Activated T-cell treated with anti-CD3 and anti-CD28 coated beads for 1 hour (primary cell): ENCODE results near the gene MALRD1.

ENCODE experiments used
- DNase-seq: peaks from one replicate; pipeline ENCODE4 v3.0.0-alpha.2; 2020; ENCODE audit warnings: low read depth

The MALRD1 gene

DNA sequence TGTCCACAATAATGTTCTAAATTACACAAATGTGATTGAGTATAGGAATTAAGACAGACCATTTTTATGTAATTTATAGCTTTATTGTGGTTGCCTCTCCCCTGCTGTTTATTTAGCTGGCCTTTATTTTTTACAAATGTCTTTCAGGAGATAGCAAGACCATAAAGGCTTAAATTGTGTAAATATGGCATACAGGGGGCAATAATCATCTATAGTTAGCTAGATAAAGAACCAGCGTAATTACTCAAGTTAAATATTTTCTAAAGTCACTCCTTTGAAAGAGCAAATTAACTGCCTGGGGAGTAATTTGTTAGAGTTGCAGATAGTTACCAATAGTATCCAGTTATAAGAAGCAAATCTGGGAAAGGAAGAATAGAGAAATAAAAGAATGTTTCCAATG is at the start of gene MALRD1:
MALRD1 (plus strand) TSS at position 313 of the 400 bp plus-strand sequence. CDS start 138 bp downstream, outside the sequence.
- no peak for DNase-seq

DNA sequence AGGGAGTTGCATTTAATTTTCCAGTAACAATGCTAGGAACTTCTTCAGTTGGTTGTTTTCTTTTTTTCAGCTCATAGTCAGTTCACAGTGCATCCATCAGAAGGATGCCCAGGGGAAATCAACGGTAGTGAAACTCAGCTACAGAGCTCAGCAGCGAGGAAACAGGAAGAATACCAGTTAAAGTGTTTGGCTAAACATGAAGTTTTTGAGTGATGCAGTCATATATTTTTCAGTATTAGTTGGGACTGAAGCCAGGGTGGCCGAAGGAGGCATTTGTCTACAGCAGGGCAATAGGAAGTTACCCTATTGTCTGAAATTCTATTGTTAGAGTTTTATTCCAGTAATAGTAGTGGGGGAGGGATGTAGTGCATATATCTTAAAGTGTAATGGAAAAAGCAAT is 45.3 kb upstream of the MALRD1 start:
- no peak for DNase-seq

DNA sequence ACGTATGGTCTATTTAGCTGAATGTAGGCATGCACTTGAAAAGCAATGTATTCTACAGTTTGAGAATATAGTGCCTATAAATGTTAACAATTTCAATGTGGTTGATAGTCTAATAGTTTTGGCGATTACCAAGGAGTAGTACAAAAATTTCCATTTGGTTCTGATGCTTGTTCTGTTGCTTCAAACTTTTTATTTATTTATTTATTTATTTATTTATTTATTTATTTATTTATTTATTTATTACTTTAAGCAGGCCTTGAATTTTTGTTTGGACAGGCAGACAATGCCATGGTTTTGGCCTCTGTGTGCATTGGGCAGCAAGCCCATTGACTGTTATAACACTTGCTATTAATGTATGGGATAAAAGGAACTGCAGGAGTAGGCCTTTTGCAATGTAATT is 36.5 kb upstream of the MALRD1 start:
- DNase-seq = no peak

DNA sequence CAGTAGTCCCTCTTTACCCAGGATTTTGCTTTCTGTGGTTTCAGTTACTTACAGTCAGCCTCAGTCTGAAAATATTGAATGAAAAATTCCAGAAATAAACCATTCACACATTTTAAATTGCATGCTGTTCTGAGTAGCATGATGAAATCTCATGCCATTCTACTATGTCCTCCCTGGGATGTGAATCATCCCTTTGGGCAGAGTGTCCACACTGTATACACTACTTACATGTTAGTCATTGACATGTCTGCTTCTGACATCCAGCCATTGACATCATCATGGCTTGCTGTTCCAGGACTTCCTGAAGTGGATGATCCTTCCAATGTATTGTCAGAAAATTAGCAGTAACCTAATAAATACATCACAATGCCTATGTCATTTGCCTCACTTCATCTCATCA is 34.6 kb upstream of the MALRD1 start:
- no peak for DNase-seq

DNA sequence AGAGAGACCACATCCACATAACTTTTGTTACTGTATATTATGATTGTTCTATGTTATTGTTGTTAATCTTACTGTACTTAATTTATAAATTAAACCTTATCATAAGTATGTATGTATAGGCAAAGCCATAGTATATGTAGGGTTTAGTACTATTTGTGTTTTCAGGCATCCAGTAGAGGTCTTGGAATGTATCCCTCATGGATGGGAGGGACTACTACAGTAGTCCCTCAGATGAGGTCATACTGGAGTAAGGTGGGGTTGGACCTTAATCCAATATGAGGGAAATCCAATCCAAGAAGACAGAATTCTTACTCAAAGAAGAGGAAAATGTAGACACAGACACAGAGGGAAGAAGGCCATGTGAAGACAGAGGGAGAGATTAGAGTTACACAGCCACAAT is 34.1 kb upstream of the MALRD1 start:
- no peak for DNase-seq

DNA sequence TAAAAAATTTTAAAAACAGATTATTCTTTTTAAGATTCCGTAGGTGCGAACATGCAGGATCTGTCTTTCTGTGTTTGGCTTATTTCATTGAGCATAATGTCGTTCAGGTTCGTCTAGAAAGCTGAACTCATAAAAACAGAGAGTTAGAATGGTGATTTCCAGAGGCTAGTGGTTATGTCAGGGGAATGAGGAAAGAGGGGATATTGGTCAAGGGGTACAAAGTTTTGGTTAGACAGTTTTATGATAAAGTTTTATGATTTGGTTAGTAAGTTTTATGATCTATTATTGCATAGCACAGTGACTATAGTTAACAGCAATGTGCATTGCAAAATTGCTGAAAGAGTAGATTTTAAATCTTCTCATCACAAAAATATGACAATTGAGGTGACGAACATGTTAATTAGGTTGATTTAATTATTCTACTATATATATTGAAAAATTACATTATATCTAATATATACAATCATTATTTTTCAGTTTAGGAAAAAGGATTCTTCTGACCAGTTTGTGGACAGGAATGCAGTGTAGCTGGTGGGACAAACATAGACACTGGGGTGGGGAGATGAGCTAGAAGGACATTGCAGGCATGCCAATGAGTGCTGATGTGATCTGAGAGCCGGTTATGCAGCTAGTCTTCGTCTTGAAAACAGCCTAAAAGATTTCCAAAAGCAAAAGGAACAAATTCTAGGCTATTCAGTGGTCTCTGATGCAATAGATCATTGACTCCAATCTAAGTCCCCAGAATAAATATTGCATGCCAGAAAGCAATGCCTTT is 31.3 kb upstream of the MALRD1 start:
- DNase-seq = no peak

DNA sequence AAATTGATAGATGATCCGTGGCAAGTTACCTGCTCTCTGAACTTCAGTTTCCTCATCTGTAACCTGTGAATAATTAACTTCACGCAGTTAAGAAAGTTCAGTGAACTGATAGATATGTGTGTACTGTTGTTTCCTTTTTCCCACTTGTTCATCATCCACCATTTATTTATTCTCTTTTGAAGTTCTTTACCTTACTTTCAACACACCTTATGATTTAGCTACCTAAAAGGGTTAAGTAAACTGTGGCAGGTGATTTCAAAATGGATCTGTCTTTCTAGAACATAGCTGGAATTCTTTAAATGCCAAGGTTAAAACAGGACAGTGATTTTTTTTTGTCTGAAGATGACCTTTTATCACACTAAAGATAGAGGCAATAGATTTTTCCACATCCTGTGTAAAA is 27.4 kb upstream of the MALRD1 start:
- DNase-seq = no peak

DNA sequence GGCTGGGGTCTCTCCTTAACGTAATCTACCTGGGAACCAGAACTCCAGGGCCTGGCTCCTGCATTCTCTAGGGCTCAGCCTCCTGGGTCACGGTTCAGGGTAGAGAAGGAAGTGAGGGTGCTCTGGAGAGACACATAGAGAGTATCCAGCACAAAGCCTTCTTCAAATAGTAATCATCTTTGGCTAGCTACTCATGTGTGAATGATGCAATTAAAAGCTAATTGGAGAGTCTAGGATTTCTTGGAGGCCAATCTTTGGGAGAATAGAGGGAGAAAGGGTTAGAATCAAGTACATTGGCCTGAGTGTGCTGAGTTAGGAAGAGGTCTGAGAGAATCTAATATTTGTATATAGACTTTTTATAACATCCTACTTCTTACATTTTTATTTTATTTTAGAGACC is 24.0 kb upstream of the MALRD1 start:
- no peak for DNase-seq

DNA sequence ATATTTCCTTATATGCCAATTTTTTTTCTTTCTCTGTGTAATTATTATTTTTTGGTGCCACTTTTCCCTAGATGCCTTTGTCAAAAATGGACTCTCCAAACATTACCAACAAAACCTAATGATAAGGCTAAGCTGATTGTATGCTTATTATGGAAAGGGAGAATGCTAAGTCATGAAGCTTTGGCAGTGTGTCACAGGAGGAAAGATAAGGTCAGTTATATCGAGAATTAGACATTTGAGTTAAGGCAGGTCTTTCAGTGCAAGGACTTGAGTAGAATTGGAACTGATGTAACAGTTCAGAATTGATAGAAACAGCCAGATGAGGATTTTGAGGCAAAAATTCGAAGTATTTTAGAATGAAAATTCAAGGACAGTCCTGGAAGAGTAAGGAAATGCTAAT is 16.8 kb upstream of the MALRD1 start:
- no peak for DNase-seq

DNA sequence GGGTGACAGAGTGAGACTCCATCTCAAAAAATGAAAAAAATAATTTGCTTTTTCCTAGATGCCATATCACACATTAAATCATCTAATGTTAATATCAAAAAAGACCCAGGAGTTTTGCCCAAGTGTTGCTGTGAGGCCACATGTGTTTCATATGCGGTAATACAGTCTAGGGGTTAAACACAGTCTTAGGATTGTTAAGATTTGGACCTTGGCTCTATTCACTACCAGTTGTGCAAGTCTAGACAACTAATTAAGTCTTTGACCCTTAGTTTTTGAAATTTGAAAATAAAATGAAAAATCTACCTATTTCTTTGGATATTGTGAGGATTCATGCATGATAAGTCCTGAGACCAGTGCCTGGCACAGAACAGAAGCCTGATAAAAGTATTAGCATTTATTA is 14.9 kb upstream of the MALRD1 start:
- DNase-seq = no peak

DNA sequence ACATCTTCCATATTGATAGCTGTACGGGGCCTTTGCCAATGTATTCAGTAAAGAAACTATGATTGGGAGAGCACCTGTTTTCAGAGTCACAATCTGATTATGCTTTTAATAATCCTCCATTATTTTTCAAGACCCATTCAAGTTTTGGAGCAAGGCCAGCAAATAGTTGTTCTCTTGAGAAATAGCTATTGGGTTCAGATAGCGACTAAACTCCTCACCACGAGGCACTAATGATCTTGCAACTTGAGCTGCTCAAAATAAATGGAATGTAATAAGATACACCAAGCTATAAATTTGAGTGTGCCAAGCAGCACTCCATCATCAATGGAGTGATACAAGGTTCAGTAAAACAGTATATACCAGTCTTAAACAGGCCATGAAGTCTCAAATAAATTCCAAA is 7.4 kb upstream of the MALRD1 start:
- no peak for DNase-seq

DNA sequence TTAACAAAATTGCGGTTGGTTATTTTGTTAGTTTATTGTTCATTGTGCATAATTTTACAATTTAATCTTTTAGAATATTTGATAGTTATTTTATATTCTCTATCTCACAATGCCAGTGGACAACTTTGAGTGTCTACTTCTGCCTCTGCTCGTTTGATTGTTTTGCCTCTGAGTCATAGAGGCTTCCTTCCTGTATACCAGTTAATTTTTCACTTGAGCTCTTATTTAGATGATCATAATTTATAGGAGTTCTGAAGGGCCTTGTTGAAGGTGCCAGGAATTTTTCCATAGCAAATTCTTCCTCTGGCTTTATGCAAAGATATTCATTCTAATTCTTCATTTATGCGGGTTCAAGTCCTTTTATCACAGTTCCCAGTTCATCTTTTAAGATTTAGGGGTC is 5.2 kb upstream of the MALRD1 start:
- DNase-seq = no peak

DNA sequence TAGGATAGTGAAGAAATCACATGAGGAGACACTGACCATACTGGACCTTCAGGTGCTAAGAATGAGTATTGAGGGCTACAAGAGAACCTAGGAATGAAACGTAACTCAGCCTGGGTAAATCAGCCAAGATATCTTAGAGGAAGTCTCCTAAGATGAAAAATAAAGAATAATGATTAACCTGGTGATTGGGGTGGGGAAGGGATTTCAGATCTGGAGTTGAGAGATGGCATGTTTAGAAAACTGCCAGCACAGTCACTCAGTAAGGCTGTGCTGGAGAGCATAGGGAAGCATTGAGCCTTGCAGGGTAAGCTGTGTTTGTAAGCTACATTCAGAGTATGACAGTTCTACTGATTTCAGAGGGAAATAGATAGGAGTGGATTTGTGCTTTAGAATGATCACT is 1.9 kb upstream of the MALRD1 start:
- DNase-seq = no peak

DNA sequence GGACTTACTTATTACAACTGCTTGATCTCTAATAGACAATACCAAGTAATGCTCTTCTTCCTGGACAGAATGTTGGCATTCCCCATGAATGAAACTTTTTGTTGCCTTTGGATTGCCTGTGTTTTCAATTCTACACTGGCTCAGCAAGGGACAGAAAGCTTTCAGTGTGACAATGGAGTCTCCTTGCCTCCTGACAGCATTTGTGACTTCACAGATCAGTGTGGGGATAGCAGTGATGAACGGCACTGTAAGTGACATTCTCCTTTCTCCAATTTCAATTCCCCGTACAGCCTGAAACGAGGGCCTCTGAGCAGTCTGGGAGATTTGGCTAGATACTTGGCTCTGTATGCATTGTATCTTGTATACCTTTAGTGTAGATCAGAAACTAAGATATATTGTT is 290 bp downstream of the MALRD1 start:
- no peak for DNase-seq

DNA sequence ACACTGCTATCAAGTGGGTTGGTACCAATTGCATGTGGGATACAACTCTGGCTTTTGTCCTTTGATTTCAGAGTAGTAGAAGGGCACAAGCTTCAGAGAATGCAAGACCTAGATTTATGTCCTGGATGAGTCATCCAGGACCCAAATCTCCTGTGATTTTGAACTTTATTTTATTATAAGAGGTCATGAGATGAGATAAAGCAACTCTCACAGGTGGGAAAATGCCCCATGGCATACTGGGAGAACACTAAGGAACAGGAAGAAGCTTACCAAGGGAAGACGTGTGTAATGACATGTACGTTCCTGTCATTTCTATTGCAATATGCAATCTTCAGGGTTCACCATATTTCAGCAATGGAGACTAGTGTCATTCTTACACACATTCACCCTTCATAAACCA is 966 bp downstream of the MALRD1 start:
- DNase-seq = no peak

DNA sequence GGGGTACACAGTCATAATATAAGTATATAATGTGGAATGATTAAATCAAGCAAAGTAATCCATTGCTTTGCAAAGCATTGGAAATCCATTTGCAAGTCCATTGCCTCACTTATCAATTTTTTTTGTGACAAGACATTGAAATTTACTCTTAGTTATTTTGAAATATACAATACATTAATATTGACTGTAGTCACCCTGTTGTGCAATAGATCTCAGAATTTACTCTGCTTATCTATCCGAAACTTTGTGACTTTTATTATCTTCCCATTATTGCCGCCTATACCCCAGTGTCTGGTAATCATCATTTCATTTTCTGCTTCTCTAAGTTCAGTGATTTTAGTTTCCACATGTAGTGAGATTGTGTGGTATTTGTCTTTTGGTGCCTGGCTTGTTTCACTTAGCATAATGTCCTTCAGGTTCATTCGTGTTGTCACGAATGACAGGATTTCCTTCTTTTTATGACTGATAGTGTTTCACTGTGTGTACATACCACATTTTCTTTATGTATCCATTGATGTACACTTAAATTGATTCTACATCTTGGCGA is 5.8 kb downstream of the MALRD1 start:
- no peak for DNase-seq

DNA sequence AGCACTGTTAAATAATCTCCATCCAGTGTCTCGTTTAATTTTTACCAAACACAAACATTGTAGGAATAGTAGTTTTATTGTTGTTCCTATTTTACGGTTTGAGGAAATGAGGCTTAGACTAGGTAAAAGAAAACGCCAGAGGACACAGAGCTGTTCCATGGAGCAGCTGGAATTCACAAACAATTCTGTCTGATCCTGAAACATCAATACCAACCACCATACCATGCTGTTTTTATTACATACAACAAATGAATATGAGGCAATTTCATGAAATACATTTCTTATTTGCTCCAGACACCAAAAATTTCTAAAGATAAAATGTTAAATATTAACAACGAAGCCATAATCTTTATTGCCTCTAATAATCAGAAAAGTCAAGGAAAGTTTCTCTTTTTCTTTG is 9.4 kb downstream of the MALRD1 start:
- DNase-seq = no peak

DNA sequence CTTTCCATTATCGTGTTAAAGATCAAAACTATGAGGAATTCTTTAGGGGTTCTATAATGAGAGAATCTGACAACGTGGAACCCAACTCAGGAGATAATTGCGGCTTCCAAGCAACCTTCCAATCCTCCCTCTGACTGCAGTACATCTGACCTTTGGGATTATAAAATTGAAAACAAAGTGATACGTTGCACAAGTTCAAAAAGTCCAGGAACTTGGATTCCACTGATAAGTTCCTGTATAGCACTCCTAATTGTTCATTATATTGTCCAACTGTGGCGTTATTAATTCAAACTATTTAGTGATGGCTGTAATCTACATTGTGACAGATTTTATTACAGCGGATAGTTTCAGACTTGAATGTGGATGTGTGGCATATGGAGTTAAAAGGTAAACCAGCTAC is 15.4 kb downstream of the MALRD1 start:
- DNase-seq = no peak

DNA sequence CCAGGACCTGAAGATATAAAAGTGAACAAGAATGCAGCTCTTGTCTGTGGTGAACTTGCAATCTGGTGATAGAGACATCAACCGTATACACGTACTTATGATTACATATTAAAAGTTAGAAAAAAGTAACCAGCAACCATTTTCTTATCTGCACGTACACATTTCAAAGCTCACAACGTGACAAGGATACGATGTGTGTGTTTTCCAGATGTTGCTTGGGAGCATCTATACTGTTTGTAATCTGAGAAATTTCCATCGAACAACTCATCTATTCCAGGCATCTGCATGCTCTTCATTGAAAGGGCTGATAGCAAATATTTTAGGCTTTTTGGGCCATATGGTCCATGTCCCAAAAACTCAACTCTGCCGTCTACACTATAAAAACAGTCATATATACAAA is 23.3 kb downstream of the MALRD1 start:
- DNase-seq = no peak

DNA sequence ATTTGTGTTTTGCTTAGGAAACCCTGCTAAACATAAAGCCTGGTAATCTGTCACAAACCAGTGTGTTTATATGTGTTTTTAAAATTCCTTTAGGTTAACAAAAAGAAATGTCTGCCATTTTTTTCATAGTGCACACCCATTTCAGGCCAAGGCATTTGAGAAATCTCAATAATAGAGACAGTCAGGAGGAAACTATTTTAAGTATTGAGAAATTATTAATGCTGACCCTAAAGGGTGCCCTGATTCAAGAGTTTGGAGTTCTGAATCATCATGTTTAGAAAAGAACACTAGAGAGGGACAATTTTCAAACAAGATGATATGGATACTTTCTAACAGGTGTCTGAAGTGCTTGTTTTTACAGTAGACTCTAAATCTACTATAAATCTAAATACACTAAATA is 28.7 kb downstream of the MALRD1 start:
- DNase-seq = no peak

DNA sequence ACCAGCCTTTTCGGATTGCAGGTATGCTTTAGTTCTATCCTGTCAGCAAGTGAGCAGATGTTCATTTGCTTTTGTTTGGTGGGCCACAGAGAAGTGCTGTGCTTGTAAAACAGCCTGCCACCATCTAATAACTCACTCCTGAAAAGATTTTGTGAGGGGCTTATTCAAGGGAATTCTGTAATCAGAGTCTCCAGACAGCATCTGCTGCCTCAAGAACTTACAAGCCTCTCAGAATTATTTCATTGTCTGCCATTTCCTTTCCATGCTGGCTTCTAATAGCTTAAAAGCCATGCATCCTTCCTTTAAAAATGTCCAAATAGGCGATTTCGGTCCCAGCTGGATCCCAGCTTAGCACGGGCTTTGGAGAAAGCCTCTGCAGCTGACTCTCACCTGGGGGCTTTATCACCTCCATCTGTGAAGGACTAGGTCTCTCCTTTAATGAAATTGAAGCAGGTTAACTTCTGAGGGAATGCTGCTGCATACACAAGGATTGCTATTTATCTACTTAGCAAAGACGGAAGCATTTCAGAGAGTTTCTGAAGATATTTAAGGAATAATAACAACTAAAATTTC is 48.0 kb downstream of the MALRD1 start:
- no peak for DNase-seq

DNA sequence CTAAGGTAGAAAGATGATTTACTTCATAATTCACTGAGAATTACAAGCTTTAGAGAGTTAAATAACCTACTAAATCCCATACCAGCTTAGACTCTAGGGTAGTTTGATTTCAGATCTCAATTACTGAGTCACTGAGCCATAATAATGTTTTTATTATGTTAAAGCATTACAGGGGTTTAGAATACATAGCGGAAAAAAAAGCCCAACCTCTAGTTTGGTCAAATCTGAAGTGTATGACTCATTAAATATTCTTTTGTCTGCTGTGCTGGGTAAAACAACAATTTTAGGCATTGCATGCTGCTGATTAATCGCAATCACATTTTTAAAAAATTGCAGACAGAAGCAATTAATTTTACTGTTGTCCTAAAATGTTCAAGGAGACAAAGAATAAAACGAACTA is 48.5 kb downstream of the MALRD1 start:
- DNase-seq = no peak

DNA sequence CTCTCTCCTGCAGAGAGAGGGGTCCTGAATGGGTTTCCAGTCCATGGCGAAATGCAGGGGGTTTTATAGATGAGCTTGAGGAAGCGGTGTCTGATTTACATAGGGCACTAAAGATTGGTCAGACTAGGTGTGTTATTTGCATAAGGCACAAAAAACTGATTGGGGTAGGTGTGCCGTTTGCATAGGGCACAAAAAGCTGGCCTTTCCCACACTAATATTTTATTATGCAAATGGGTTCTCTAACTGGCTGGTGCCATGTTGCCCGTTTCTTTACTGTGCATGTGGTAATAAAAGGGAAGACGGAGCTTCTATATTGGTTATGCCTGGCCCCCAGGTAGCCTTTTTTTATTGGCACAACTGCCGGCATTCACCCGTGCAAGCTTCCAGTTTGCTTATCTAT is 50.2 kb downstream of the MALRD1 start:
- no peak for DNase-seq

DNA sequence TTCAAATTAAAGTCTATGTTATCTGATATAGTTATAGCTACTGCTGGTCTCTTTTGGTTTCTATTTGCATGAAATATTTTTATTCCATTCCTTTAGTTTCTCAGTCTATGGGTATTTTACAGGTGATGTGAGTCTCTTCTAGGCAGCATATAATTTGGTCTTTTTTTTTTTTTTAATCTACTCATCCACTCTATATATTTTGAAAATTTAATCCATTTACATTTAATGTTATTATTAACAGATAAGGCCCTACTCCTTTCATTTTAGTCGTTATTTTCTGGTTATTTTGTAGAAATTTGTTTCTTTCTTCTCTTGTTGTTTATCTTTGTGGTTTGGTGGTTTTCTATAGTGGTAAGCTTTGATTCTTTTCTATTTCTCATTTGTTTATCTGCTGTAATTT is 58.8 kb downstream of the MALRD1 start:
- no peak for DNase-seq
